Ishikawa (cell line): ENCODE results near the gene TPT1.
A peak's percentile ranks its signal among the peaks of the same experiment; 100 is the strongest.

Source experiments
- CEBPB ChIP-seq: IDR thresholded peaks from 2 replicates; pipeline ENCODE4 v1.6.1; 2012
- CREB1 ChIP-seq: IDR thresholded peaks from 2 replicates; pipeline ENCODE4 v1.6.1; 2012; ENCODE audit warnings: low read depth
- EGR1 ChIP-seq: IDR thresholded peaks from 2 replicates; pipeline ENCODE4 v1.6.1; 2012
- EP300 ChIP-seq: IDR thresholded peaks from 2 replicates; pipeline ENCODE4 v1.6.1; 2012; ENCODE audit warnings: borderline replicate concordance
- FOXM1 ChIP-seq: IDR thresholded peaks from 2 replicates; pipeline ENCODE4 v1.6.1; 2012; ENCODE audit warnings: low read depth, borderline replicate concordance
- NFIC ChIP-seq: IDR thresholded peaks from 2 replicates; pipeline ENCODE4 v1.6.1; 2012
- RAD21 ChIP-seq: IDR thresholded peaks from 2 replicates; pipeline ENCODE4 v1.6.1; 2012; ENCODE audit warnings: low read depth
- REST ChIP-seq: IDR thresholded peaks from 2 replicates; pipeline ENCODE4 v1.6.1; 2012; ENCODE audit warnings: low read depth, mild to moderate bottlenecking
- TAF1 ChIP-seq: IDR thresholded peaks from 2 replicates; pipeline ENCODE4 v1.6.1; 2012; ENCODE audit warnings: low read depth, mild to moderate bottlenecking
- TCF12 ChIP-seq: IDR thresholded peaks from 2 replicates; pipeline ENCODE4 v1.6.1; 2012; ENCODE audit warnings: low read depth
- TEAD4 ChIP-seq: IDR thresholded peaks from 2 replicates; pipeline ENCODE4 v1.6.1; 2012
- USF1 ChIP-seq: IDR thresholded peaks from 2 replicates; pipeline ENCODE4 v1.6.1; 2012
- YY1 ChIP-seq: IDR thresholded peaks from 2 replicates; pipeline ENCODE4 v1.6.1; 2012; ENCODE audit warnings: low read depth
- ZBTB7A ChIP-seq: IDR thresholded peaks from 2 replicates; pipeline ENCODE4 v1.6.1; 2012; ENCODE audit warnings: low read depth
- TF ChIP-seq, protein P1 (sequence below): IDR thresholded peaks from 2 replicates; pipeline ENCODE4 v1.6.1; 2012

Gene TPT1

GRCh38 chr13:45341034-45341798, at the start of gene TPT1:
TSS of gene TPT1 (minus strand) at chr13:45341183. CDS start at chr13:45341069, 114 bp downstream.
- no peak for TF ChIP-seq ZBTB7A
- TF ChIP-seq YY1 = no peak
- TF ChIP-seq NFIC = peak; percentile 49
- peak; percentile 35; the same call in 1 of the 2 replicates for TF ChIP-seq EP300
- TF ChIP-seq TCF12 = peak; percentile 38; the same call in 1 of the 2 replicates
- peak; percentile 90 for TF ChIP-seq EGR1
- no peak; the same call in 1 of the 2 replicates for TF ChIP-seq RAD21
- TF ChIP-seq TAF1 = peak; percentile 81
- TF ChIP-seq, protein P1, sequence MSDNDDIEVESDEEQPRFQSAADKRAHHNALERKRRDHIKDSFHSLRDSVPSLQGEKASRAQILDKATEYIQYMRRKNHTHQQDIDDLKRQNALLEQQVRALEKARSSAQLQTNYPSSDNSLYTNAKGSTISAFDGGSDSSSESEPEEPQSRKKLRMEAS = peak; percentile 77
- TF ChIP-seq REST = no peak; the same call in 1 of the 2 replicates
- peak; percentile 37; the same call in 1 of the 2 replicates for TF ChIP-seq FOXM1
- peak; percentile 29; the same call in 1 of the 2 replicates for TF ChIP-seq TEAD4
- TF ChIP-seq CEBPB = 0 out of 2 replicates have a peak, but pooled peaks have one; percentile 14
- TF ChIP-seq CREB1 = peak; percentile 99
- TF ChIP-seq USF1 = peak; percentile 45

DNA sequence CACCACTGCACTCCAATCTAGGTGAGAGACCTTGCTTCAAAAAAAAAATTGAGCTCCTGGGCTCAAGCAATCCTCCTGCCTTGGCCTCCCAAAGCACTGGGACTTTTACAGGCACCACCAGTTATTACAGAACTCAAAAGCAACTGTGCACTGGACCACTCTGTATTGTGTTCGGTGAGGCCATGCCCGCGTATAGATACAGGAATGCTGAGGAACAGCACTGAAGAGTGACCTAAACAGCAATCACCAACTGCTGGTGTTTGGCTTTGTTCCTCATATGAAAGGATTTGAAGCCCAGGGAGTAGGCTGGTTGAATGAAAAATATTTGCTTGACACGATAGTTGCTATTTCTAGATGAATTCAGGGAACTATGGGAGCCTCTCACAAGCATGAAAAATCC, 47.7 kb upstream of the TPT1 start:
- TF ChIP-seq TAF1 = no peak
- no peak for TF ChIP-seq RAD21
- TF ChIP-seq CEBPB = no peak
- TF ChIP-seq CREB1 = no peak
- no peak for TF ChIP-seq EP300
- no peak for TF ChIP-seq USF1
- TF ChIP-seq TCF12 = no peak
- TF ChIP-seq ZBTB7A = no peak

DNA sequence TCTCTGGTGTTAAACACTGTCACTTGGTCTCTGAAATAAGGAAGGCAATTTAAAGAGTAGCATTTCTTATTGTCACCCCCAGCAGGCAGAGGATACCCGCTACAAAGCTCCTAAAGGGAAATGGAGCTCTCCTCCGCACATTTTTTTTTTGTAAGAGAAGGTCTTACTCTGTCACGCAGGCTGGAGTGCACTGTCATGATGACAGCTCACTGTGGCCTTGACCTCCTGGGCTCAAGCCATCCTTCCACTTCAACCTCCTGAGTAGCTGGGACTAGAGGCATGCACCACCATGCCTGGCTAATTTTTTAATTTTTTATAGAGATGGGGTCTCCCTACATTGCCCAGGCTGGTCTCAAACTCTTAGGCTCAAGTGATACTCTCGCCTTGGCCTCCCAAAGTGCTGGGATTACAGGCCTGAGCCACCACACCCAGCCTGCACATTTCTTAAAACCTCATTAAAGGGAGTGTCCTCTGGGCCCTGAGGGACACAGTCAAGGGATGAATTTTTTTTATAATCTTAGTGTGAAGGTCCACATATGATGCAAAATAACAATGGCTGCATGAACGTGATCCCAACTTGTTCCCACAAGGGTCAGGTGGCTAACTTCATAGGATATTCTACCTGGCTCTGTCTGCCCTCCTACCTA, 45.0 kb upstream of the TPT1 start:
- TF ChIP-seq CREB1 = no peak
- TF ChIP-seq RAD21 = no peak
- TF ChIP-seq NFIC = no peak
- no peak for TF ChIP-seq EGR1
- TF ChIP-seq, protein P1 = no peak
- TF ChIP-seq TEAD4 = no peak
- TF ChIP-seq ZBTB7A = no peak
- no peak for TF ChIP-seq TAF1
- no peak for TF ChIP-seq CEBPB
- no peak for TF ChIP-seq FOXM1
- TF ChIP-seq YY1 = no peak
- no peak for TF ChIP-seq EP300

- TF ChIP-seq TCF12 (no peak), YY1 (no peak), CEBPB (no peak), EP300 (no peak), CREB1 (no peak), EGR1 (no peak), USF1 (no peak), RAD21 (no peak), TAF1 (no peak), NFIC (no peak), FOXM1 (no peak), TEAD4 (no peak), ZBTB7A (no peak), REST (no peak)
- TF ChIP-seq, protein P1 = no peak
Observed at GRCh38 chr13:45385320-45385719, 44.3 kb upstream of the TPT1 start.
